CD4-positive, CD25-positive, alpha-beta regulatory T cell (primary cell): ENCODE measurements around the gene AGBL1. TPM values are rescaled to one million over a fixed set of nuclear protein-coding genes. Genes with fewer than 3 reads are reported as not detected.
A peak's percentile ranks its signal among the peaks of the same experiment; 100 is the strongest.

Experiments
- ATAC-seq, 2 donors: fragments of 150-1000 bp; cut with Tn5 transposase; one replicate each; pipeline ENCODE4 v1.10.0; 2021; ENCODE audit warnings: low read depth in 2 of 2, moderate number of reproducible peaks in 2 of 2, moderate library complexity in 1 of 2
- DNase-seq, 3 donors: peaks; one replicate each; pipeline versions ENCODE4 v3.0.0 to v3.0.0-alpha.2; 2012 to 2022; ENCODE audit warnings: mixed read lengths in 1 of 3
- H3K27ac ChIP-seq: one replicate; pipeline ENCODE4 v1.7.0; 2013; ENCODE audit warnings: mild to moderate bottlenecking, low read length; ENCODE audit not compliant: insufficient read depth, poor library complexity, severe bottlenecking
- H3K27me3 ChIP-seq: one replicate; pipeline ENCODE4 v1.7.0; 2013; ENCODE audit warnings: low read length; ENCODE audit not compliant: control insufficient read depth, insufficient read depth
- H3K36me3 ChIP-seq: one replicate; pipeline ENCODE4 v1.7.0; 2013; ENCODE audit warnings: mild to moderate bottlenecking, low read length, moderate library complexity; ENCODE audit not compliant: control insufficient read depth, insufficient read depth
- H3K4me1 ChIP-seq: 2 replicates; pipeline ENCODE4 v1.7.0; 2013; ENCODE audit warnings: mild to moderate bottlenecking, low read length; ENCODE audit not compliant: insufficient read depth, control insufficient read depth, poor library complexity, severe bottlenecking
- H3K4me3 ChIP-seq: one replicate; pipeline ENCODE4 v1.7.0; 2013; ENCODE audit warnings: low read depth, mild to moderate bottlenecking, low read length, moderate library complexity
- H3K9me3 ChIP-seq, 2 experiments: 1 replicate in 1 of 2; 2 replicates in 1 of 2; pipeline ENCODE4 v1.7.0; 2013; ENCODE audit warnings: low read length in 2 of 2, mild to moderate bottlenecking in 1 of 2, moderate library complexity in 1 of 2; ENCODE audit not compliant: control insufficient read depth in 2 of 2
- H3K27ac Mint-ChIP-seq, 3 donors: one replicate each; pipeline ENCODE4 v1.8.0; 2020 to 2022; ENCODE audit warnings: mild to moderate bottlenecking in 3 of 3, mixed read lengths in 3 of 3, moderate library complexity in 2 of 3
- H3K27me3 Mint-ChIP-seq: one replicate; pipeline ENCODE4 v1.8.0; 2022; ENCODE audit warnings: mild to moderate bottlenecking, mixed read lengths
- H3K36me3 Mint-ChIP-seq: one replicate; pipeline ENCODE4 v1.8.0; 2020; ENCODE audit warnings: mixed read lengths
- H3K4me1 Mint-ChIP-seq, 4 donors: one replicate each; pipeline ENCODE4 v1.8.0; 2020 to 2022; ENCODE audit warnings: mixed read lengths in 4 of 4, mild to moderate bottlenecking in 1 of 4
- H3K4me3 Mint-ChIP-seq, 4 donors: one replicate each; pipeline ENCODE4 v1.8.0; 2020 to 2022; ENCODE audit warnings: mild to moderate bottlenecking in 4 of 4, mixed read lengths in 4 of 4, moderate library complexity in 3 of 4
- H3K9me3 Mint-ChIP-seq, 7 donors: one replicate each; pipeline ENCODE4 v1.8.0; 2020 to 2022; ENCODE audit warnings: mixed read lengths in 7 of 7, mild to moderate bottlenecking in 3 of 7, moderate library complexity in 2 of 7
- polyA plus RNA-seq, 4 donors: library from polyadenylated mRNA; unstranded; fragments of 300-500 nt; fragmentation: Illumina TruSeq; gene quantifications; one replicate each; pipeline ENCODE4 v1.2.3, GENCODE V29; 2021
- total RNA-seq: library from RNA; stranded (reverse); gene quantifications from one replicate; pipeline ENCODE4 v1.2.3, GENCODE V29; 2022

Gene AGBL1
- total and polyA plus RNA-seq, 5 donors from 2014 or later = not detected

DNA sequence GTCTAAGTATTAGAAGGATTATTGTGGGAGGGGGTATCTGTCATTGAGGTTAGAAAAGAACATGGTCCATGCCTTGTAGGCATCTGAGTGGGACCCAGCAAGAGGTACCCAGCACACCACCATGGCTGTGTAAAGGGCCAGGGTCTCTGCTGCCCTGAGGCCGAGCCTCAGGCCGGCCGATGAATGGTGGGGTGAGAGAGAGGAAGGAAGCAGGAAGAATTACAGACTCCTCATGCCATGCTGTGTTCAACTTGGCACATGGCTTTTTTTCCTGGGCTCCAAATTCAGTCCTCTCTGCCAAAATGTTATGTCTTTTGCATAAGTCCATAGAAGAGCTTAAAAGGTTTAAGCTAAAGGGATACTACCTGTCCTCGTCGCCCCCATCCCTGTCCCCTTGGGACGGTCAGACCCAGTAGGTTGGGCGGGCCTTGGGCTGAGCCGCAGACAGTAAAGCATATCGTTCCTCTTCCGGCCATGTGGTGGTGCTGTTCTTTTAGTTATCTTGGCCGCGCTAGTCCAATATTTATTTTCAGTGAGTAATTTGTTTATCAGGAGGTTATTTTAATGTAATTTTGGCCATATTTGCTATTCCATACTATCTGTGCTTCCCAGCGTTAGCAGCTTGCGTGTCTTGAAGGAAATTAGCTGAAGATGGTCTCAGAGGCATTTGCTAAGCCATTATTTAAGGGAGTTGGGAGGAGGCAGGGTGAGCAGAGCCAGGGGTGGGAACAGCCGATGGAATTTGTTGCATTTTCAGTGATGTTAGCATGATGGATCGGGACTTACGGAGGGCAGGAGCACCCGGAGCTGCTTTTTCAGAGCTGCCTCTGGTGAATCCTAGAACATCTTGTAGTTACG lies 152.4 kb downstream of the AGBL1 start:
- peaks cover 0 to 3% (median 1%) of the 10 kb centered on the region in 4 donors for H3K4me1 Mint-ChIP-seq
- H3K36me3 Mint-ChIP-seq = no peaks in the 10 kb centered on the region
- no peaks in the 10 kb centered on the region for H3K9me3 ChIP-seq
- H3K9me3 Mint-ChIP-seq = peaks cover 0 to 7% (median 0%) of the 10 kb centered on the region in 7 donors
- ATAC-seq (no peak), DNase-seq (peak in 2 of 3 donors; percentile 11 to 30)
- H3K4me3 Mint-ChIP-seq = no peak overlapping the region
- no peaks in the 10 kb centered on the region for H3K36me3 ChIP-seq
- no peaks in the 10 kb centered on the region for H3K27me3 Mint-ChIP-seq
- H3K27ac ChIP-seq = no peak overlapping the region
- H3K4me1 ChIP-seq = no peaks in the 10 kb centered on the region
- H3K4me3 ChIP-seq = no peak overlapping the region
- H3K27me3 ChIP-seq = peaks cover 5% of the 10 kb centered on the region
- H3K27ac Mint-ChIP-seq = no peak overlapping the region

DNA sequence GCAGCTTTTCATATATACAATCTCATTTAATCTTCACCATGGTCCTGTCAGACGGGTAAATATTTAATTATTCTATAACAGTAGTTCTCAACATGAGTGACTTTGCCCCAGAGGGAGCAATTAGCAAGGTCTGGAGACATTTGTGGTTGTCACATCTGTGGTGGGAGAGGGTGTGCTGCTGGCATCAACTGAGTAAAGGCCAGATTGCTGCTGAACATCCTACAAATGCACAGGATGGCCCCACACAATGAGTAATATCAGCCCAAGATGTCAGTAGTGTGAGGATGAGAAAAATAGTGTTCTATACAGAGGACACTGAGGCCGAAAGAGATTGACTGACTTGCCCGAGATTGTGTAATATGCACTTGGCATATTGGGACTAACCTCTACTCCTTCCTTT lies 156.0 kb downstream of the AGBL1 start:
- Histone ChIP-seq H3K27ac (no peak overlapping the region), H3K9me3 (no peaks in the 10 kb centered on the region), H3K4me1 (no peaks in the 10 kb centered on the region), H3K4me3 (no peak overlapping the region), H3K36me3 (no peaks in the 10 kb centered on the region), H3K27me3 (peaks cover 5% of the 10 kb centered on the region)
- Mint-ChIP-seq H3K9me3 (peaks cover 0 to 7% (median 0%) of the 10 kb centered on the region in 7 donors), H3K4me1 (peaks cover 0 to 3% (median 1%) of the 10 kb centered on the region in 4 donors), H3K36me3 (no peaks in the 10 kb centered on the region), H3K27ac (no peak overlapping the region), H3K27me3 (peaks cover 4% of the 10 kb centered on the region), H3K4me3 (no peak overlapping the region)
- ATAC-seq = no peak
- DNase-seq = no peak

DNA sequence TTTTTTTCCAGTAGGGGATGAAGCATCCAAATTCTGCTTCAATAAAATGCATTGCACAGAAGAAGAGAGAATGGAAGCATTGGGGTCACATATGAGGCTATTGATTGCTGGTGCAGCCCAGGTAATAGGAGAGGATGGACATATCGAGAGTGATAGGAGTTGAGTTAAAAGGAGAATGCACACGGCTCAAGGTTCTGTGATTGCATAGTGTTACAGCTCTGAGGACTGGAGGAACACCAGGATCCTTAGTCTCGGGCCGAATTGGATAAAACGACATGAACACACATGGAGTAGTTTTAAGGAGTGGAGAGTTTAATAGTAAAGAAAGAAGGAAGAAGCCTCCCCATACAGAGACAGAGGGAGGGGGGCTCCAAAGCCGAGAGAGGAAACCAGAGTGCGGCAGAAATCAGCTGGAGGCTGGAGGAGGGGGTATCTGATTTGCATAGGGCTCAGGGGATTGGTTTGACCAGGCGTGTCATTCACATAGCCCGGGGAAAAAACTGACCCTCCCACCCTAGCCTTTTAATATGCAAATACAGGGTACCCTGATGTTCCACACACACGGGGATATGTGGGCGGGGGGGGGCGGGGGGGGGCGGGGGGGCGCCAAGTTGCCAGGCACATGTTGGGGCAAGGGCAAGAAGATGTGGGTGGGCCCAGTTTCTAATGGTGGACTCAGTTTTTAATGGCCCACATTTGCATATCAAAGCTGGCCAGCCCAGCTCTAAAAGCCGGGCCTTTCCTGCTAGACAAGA lies 156.9 kb downstream of the AGBL1 start:
- Mint-ChIP-seq H3K27me3 (peaks cover 4% of the 10 kb centered on the region), H3K4me3 (no peak overlapping the region), H3K36me3 (no peaks in the 10 kb centered on the region), H3K27ac (peak overlapping the region in 1 of 3 donors; percentile 88), H3K9me3 (peaks cover 0 to 7% (median 0%) of the 10 kb centered on the region in 7 donors), H3K4me1 (peaks cover 0 to 3% (median 1%) of the 10 kb centered on the region in 4 donors)
- H3K4me3 ChIP-seq = no peak overlapping the region
- no peaks in the 10 kb centered on the region for H3K4me1 ChIP-seq
- H3K27ac ChIP-seq = no peak overlapping the region
- ATAC-seq (no peak), DNase-seq (no peak)
- H3K9me3 ChIP-seq = no peaks in the 10 kb centered on the region
- peaks cover 5% of the 10 kb centered on the region for H3K27me3 ChIP-seq
- H3K36me3 ChIP-seq = no peaks in the 10 kb centered on the region

DNA sequence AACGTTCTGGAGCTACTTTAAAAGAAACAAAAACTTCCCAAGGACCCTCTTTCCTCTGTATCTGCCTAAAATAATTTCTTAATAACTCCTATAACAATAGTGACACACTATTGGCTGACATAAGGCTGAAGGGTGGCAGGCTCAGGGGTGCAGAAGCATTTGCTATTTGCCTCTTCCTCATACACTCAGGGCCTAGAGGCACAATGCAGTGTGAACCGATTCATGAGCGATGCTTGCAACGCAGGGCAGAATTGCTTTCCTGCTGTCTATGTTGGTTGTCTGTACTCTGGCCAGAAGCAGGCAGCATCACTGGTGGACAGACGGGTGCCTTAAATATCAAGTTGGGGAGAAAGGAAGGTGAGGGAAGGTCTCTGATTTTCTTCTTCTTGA lies 157.4 kb downstream of the AGBL1 start:
- Mint-ChIP-seq H3K36me3 (no peaks in the 10 kb centered on the region), H3K27me3 (peaks cover 4% of the 10 kb centered on the region), H3K4me1 (peaks cover 0 to 3% (median 1%) of the 10 kb centered on the region in 4 donors), H3K4me3 (no peak overlapping the region), H3K9me3 (peaks cover 0 to 7% (median 0%) of the 10 kb centered on the region in 7 donors), H3K27ac (no peak overlapping the region)
- Histone ChIP-seq H3K4me3 (no peak overlapping the region), H3K9me3 (no peaks in the 10 kb centered on the region), H3K27me3 (peaks cover 5% of the 10 kb centered on the region), H3K27ac (no peak overlapping the region), H3K4me1 (no peaks in the 10 kb centered on the region), H3K36me3 (no peaks in the 10 kb centered on the region)
- ATAC-seq = no peak
- no peak for DNase-seq

DNA sequence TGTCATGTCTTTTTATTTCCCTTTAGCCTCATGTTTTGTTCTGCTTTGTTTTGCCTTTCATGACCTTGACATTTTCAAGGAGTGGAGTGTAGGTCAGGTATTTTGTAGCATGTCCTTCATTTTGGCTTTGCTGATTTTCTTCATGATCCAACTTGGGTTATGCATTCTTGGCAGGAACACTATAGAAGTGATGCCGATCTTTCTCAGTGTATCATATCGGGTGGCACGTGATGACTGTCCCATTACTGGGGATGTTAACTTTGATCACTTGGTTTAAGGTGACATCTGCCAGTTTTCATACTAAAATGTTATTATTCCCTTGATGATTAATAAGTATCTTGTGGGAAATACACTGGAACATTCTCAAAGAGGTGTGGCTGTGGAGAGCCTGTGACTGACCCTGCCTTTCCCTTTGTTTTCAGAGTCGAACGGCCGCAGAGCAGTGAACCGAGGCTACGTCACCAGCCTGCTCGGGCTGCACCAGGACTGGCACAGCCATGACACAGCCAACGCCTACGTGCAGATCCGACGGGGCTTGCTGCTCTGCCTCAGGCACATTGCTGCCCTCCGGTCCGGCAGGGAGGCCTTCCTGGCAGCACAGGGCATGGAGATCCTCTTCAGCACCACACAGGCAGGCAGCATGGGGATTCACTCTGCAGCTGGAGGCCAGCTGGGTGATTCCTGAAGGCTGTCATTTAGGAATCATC lies 167.7 kb downstream of the AGBL1 start:
- ATAC-seq = no peak
- peaks cover 2% of the 10 kb centered on the region for H3K27me3 Mint-ChIP-seq

DNA sequence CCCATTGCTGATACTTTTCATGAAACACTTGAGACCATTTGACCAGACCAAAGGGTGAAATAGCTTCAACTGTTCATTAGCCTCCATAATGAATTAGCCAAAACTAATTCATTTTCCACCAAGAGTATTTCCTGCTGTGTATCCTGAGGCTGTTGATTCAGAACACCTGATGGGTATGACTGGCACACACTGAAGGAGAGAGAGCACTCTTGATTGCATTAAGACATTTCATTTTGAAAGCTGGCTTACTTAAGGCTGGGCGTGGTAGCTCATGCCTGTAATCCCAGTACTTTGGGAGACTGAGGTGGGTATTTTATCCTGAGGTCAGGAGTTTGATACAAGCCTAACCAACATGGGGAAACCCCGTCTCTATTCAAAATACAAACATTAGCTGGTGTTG lies 175.6 kb downstream of the AGBL1 start:
- Mint-ChIP-seq H3K27me3 (peaks cover 4% of the 10 kb centered on the region), H3K36me3 (no peaks in the 10 kb centered on the region), H3K27ac (no peak overlapping the region), H3K4me1 (no peaks in the 10 kb centered on the region), H3K4me3 (peak overlapping the region in 1 of 4 donors; percentile 9), H3K9me3 (peaks cover 0 to 4% (median 0%) of the 10 kb centered on the region in 7 donors)
- H3K36me3 ChIP-seq = no peaks in the 10 kb centered on the region
- DNase-seq (no peak), ATAC-seq (no peak)
- no peak overlapping the region for H3K4me3 ChIP-seq
- no peaks in the 10 kb centered on the region for H3K4me1 ChIP-seq
- H3K9me3 ChIP-seq = no peaks in the 10 kb centered on the region
- no peak overlapping the region for H3K27ac ChIP-seq
- H3K27me3 ChIP-seq = no peaks in the 10 kb centered on the region

More for the DNA sequence above, 167.7 kb downstream of the AGBL1 start:
- Histone ChIP-seq H3K9me3 (no peaks in the 10 kb centered on the region), H3K27ac (no peak overlapping the region), H3K4me3 (no peak overlapping the region), H3K4me1 (no peaks in the 10 kb centered on the region), H3K27me3 (no peaks in the 10 kb centered on the region), H3K36me3 (no peaks in the 10 kb centered on the region)
- no peak overlapping the region for H3K4me3 Mint-ChIP-seq
- H3K36me3 Mint-ChIP-seq = no peaks in the 10 kb centered on the region
- DNase-seq = no peak
- H3K27ac Mint-ChIP-seq = no peak overlapping the region
- H3K9me3 Mint-ChIP-seq = peaks cover 0 to 2% (median 0%) of the 10 kb centered on the region in 7 donors
- H3K4me1 Mint-ChIP-seq = no peaks in the 10 kb centered on the region

DNA sequence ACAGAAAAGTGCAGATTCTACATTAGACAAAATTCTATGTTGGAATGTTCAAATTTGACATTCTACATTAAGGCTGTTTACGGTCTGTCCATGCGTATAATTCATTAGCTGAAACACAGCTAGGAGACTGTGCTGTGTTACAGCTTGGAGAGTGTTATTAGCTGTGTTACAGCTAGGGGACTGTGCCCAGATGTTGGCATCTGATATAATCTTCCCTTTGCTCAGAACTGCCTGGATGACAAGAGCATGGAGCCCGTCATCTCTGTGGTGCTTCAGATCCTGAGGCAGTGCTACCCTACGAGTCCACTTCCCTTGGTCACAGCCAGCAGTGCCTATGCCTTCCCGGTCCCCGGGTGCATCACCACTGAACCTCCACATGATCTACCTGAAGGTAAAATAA lies 177.0 kb downstream of the AGBL1 start:
- no peak for DNase-seq
- Mint-ChIP-seq H3K27me3 (peaks cover 4% of the 10 kb centered on the region), H3K36me3 (no peaks in the 10 kb centered on the region), H3K4me1 (no peaks in the 10 kb centered on the region), H3K27ac (no peak overlapping the region), H3K9me3 (peaks cover 0 to 4% (median 0%) of the 10 kb centered on the region in 7 donors), H3K4me3 (no peak overlapping the region)
- no peaks in the 10 kb centered on the region for H3K4me1 ChIP-seq
- H3K4me3 ChIP-seq = no peak overlapping the region
- H3K27me3 ChIP-seq = no peaks in the 10 kb centered on the region
- no peak overlapping the region for H3K27ac ChIP-seq
- no peak for ATAC-seq
- H3K9me3 ChIP-seq = no peaks in the 10 kb centered on the region
- H3K36me3 ChIP-seq = no peaks in the 10 kb centered on the region
